ENCODE data around the gene SHISA4.
"Not testable (repeated sequence)": the region's sequence is repeated elsewhere in the genome, so short reads cannot be mapped to it uniquely, and the experiment has no call there.

SHISA4 gene

DNA sequence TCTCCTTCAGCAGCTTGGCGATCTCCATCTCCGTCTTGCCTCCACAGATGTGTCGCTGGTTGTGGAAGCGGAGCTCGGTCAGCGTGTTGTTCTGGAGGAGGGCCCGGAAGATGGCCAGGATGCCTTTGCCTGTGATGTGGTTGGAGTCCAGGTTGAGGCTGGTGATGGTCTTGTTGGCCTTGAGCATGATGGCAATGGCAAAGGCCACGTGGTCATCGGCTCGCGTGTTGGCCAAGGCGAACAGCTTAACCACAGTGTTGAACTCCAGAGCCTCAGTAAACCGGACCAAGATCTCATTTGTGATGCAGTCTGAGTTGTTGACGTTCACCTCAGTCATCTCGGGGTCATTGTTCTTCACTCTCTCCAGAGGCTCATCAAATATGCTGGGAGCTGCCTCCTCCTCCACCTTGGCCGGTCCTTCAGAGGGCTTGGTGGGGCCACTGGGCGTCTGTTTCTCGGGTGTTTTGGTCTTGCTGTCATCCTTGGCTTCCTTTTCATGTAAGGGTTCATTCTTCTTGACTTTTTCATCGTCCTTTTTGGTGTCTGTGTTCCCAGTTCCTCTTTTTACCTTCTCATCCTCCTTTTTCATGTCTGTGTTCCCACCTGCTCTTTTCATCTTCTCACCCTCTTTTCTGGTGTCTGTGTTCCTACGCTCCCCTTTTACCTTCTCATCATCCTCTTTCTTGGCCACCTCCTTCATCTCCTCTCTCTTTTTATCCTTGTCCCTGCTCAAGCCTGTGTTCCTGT, 11.2 kb downstream of the SHISA4 start:
- DNase-seq (ENCODE audit: low spot score) = no peak

DNA sequence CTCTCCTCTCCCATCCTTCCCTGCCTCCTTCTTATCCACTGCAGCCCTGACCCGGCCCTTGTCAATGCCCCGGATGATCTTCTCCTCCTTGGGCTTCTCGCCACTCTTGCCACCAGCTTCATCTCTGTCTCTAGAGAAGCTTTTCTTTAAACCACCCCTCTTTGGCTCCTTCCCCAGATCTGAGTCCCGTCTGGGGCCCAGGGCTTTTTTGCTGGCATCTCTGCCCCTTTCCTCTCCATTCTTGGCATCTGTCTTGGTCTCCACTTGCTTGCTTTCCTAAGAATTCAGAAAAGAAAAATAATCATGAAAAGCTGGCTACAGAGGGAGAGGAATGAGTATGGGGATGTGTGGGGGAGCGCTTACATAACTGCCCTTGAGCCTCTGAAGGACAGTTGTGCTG, 11.8 kb downstream of the SHISA4 start:
- no peak for DNase-seq (ENCODE audit: low spot score)

DNA sequence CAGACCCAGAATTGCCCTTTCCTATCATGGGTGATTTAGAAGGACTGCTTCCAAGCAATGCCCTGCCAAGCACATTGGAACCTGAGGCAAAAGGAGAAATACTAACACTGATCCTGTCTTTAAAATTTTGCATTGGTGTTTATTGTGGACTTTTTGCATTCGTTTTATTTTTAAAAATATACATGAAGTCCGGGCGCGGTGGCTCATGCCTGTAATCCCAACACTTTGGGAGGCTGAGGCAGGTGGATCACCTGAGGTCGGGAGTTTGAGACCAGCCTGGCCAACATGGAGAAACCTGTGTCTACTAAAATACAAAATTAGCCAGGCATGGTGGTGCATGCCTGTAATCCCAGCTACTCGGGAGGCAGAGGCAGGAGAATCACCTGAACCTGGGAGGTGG, 12.3 kb downstream of the SHISA4 start:
- not testable (repeated sequence) for DNase-seq (ENCODE audit: low spot score)

DNA sequence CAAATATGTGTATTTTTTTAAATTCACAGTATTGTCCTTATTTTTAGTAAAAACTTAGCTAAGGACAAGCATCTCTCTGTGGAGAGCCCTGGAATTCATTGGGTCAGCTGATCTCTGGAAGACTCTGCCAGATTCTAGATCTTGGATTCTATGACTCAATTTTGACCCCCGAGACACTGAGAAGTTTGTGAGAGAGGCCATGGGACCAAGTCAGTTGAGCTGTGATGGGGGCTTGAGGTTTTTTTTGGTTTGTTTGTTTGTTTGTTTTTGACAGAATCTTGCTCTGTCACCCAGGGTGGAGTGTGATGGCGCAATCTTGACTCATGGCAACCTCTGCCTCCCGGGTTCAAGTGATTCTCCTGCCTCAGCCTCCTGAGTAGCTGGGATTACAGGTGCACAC, 13.5 kb downstream of the SHISA4 start:
- peak; percentile 30 for DNase-seq (ENCODE audit: low spot score)

DNA sequence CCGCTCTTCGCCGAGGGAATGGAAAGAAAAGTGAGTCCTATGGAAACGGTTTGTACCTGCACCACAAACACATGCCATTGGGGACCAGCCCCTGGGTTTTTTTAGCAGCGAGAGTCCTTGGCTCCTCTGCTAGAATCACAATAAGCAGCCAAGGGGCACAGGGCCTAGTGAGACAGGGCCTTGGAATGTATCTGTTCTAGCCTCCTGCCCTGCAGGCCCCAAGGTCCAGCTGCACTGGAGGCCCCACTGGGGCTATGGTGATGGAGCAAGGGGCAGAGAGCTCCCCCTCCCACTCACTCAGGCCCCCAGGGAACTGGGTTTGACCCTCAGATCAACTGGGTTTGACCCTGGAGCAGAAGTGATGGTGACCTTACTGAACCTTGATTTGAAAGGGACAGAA, 14.4 kb downstream of the SHISA4 start:
- peak; percentile 63 for DNase-seq (ENCODE audit: low spot score)

DNA sequence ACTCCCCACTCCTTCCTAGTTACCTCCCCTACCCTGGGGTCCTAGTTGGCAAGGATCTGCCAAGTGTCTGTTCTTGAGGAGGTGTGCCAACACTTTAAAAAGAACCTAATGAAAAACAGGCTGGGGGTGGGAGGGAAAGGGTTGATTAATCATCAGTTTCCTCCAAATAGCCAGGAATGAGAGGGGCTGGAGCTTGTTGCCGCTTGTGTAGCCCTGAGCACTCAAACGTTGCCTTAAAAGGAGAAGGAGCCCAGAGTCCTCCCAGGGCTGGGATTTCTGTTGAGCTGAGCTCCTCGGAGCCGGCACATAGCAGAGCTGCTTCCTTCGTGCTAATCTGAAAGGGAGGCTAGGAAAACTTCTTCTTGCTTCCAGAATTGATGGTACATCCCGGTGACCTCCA, 15.9 kb downstream of the SHISA4 start:
- DNase-seq (ENCODE audit: low spot score) = peak; percentile 77

DNA sequence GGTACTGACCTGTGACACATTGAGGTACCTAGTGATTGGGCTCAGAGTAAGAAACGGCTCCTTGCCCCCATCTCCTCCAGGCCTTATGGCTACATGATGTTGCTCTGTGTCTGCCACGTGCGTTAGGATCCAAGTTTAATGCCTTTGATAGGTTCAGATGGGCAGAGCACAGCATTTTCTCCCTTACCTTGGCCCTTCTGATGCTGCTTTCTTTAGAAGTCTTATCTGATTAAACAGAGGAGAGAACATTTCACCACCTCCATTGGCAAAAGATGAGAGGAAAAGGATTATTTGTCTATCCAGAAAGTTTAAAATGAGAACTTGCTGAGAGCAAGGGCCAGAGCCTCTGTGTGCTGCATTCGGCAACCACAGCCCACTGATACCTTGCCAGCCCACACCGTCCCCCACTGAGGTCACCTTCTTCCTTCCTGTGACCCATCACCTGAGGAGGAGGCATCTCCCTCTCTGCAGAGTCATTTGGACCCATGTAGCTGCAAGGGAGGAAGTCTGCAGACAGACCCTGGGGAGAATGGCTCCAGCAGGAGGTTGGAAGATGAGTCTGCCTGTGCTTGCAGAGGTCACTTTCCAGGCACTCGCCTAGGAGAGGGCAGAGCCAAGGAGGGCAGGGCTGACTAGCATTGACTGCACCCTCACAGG, 16.7 kb downstream of the SHISA4 start:
- no peak for DNase-seq (ENCODE audit: low spot score)

DNA sequence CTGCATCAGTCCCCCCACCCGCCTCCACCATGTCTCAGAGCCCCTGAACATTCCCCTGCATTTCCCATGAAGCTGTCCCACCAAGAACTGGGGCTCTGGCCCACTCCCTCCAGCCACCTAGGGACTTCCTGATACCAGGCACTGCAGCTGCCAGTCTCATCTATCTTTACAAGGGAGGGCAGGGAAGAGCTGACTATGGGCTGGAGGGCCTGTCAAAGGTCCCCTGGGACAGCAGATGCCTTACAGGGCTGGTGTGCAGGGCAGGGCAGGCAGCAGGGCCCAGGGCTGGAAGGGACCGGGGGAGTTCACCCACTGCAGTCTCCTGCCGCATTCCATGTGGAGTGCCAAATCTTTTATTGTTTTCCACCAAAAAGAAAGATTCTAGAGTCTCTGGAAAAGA, 17.6 kb downstream of the SHISA4 start:
- no peak for DNase-seq (ENCODE audit: low spot score)

DNA sequence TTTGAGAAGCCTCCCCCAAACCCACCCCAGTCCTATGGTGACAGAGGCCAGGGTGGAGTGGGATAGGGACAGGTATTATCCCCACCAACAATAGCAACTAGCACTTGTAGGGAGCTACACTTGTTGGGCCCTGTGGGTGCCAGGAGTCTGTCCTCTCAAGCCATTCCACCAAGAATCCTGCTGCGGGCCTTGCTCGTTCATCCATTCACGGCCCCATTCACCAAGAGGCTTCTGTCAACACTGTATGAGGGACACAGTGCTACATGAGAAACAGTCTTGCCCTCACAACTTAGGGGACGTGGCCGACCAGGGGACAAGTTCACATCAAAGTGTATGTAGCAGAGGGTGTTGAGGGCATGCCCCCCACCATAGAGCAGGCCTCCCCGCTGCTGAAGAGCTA, 18.9 kb downstream of the SHISA4 start:
- no peak for DNase-seq (ENCODE audit: low spot score)

DNA sequence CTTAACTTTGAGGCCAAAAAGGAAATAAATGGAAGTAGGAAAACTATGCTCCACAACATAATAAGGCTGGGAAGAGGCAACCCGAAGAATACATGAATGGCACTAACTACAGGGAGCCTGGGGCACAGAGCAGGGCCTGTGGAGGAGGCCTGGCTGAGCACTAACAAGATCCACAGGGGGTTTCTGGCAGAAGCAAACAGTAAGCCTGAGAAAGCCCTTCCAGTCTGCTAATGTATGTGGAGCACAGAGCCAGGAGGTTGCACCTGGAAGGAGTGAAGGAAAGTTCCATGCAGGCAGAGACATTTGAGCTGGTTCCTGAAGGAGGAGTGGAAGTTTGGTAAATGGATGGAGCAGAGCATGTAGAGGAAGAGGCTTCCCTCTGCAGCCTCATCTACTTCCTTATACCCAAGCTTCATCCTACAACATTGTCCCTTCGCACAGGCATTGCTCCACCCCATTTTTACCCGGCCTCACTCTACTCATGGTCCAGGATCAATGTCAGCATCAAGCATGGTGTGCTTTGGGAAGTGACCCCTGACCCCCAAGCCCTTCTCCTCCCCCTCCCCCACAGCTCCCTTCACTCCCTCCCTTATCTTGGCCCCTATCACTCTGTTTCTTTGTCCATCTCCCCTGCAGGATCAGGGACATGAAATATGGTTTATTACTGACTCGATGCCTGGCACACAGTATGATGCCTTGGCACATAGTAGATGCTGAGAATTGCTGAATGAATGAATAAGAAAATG, 23.3 kb downstream of the SHISA4 start:
- DNase-seq (ENCODE audit: low spot score) = no peak

DNA sequence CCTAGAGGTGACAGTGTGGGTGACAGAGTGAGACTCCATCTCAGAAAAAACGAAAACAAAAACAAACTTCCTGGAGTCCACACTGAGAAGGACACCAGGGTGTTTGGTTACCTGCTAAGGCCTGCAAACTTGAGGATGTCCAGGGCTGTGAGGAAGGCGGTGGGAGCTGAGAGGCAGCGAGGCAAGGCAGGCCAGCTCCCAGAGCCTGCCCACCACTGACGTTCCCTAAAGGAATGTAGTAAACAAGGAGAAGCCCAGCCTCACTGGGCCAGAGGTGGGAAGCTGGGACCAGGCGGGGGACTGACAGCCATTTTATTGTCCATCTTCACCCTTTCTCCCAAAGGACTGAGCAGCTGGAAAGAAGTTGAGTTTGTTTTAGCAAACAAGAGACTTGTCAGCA, 24.1 kb downstream of the SHISA4 start:
- peak; percentile 65 for DNase-seq (ENCODE audit: low spot score)

DNA sequence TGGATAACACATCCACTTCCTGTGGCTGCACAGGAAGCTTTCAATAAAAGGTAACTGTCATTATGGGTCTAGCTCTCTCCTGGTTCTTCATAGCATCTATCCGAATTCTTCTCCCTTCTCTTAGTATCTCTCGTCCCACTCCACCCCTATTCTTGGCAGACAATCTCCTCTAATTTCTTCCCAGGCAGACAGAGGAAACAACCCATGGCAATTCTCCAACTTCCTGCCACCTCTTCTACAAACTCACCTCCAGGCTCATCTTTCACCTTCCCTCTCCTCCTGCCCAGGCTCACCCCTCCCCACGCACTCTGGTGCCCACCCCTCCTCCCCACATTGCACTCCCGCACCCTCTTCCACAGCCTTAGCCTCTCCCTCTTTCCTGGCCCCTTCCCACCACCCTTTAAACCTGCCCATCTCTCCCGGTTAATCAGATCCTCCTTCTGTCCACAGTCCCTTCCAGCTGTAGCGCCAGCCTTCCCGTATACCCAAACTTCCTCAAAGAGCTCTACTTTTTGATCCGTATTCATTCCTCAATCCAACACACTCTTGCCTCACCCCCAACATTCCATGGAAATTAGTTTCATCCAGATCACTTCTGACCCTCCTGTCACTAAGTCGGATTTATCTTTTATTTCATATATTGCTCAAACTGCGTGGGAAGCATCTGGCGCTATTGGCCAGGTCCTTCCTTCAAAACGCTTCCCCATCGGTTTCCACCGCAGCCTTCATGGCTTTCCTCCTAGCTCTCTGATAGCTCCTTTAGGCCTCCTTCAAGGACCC, 25.9 kb downstream of the SHISA4 start:
- DNase-seq (ENCODE audit: low spot score) = no peak

DNA sequence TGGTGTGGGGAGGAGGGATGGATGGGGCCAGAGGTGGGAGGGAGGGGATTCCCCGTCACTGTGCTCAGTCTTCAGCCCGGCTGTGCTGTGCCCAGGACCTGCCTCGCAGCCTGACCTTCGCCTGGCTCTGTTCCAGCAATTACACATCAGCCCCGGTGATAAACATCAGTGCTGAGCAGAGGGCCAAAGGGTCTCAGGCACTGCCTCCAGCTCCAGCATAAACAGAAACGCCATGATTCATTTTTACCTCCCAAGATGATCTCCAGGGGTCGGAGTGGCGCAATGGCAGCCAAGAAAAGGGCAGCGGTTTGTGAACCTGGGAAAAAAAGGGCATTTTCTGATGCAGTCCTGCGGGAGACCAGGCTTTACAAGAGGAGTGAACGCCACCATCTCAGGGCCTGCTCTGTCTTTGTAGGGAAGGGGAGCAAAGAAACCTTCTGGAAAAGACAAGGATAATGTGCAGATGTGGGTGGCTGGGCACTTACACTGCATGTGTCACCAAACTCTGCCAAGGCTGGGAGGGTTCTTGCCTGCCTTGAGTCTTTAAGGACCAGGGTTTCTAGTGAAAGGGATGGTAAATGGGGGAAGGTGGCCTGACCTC, 28.1 kb downstream of the SHISA4 start:
- DNase-seq (ENCODE audit: low spot score) = peak; percentile 76

DNA sequence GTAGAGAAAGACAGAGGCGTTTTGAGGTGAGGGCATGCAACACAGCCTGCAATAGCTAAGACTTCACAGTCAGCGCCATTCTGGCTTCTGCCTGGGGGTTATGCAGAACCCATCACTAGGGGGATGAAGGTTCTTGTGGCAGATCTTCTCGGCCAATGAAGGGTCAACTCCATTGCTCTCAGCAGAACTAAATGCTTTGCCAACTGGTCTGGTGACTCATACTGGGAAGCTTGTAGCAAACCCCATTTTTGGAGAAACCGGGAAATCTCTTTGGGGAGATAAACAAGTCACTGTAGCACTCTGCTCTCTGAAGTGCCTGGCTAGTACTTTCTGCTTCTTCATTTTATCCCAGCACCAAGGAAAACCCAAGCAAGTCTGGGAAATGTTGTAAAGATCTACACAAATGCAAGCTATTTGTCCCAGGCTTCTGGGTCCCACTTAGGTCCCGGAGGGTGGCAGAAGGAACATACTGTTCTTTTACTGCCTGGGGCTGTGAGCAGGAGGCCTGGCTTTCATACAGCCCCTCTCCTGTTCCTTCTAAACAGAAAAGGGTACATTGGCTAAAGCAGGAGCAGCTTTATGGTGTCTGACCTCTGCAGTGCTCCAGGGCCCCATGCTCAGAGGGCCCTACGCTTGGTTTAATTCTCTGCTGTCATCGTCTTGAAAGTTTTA, 28.8 kb downstream of the SHISA4 start:
- DNase-seq (ENCODE audit: low spot score) = peak; percentile 60

DNA sequence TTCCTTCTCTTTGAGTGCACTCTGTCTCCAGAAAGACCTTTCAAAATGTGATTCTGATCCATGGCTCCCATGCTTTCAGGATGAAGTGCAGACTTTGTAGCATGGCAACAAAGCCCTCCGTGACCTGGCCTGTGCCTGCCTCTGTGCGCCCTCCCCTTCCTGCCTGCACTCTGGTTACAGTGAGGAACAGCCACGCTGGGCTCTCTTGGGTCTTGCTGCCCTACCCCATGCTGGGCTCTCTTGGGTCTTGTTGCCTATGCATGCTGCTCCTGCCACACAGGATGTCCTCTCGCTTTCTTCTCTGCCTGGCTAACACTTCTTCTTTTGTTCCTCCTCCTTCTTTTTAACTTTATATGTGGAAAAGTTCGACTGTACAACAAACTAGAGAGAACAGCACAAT, 29.6 kb downstream of the SHISA4 start:
- no peak for DNase-seq (ENCODE audit: low spot score)

DNA sequence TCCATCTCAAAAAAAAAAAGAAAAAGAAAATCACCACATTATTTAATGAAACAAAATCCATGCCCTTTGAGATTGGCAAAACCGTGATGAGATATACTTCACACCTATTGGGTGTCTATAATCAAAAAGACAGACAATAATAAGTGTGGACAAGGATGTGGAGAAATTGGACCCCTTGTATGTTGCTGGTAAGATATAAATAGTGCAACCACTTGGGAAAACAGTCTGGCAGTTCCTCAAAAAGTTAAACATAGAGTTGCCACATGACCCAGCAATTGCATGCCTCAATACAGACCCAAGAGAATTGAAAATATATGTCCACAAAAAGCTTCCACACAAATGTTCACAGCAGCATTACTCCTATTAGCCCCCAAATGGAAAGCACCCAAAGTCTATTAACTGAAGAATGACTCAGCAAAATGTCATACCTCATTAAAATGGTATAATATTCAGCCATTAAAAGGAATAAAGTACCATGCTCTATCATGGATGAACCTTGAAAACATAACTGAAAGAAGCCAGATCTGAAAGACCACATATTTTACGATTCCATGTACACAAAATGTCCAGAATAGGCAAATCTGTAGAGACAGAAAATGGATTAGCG, 33.4 kb downstream of the SHISA4 start:
- no peak for DNase-seq (ENCODE audit: low spot score)

DNA sequence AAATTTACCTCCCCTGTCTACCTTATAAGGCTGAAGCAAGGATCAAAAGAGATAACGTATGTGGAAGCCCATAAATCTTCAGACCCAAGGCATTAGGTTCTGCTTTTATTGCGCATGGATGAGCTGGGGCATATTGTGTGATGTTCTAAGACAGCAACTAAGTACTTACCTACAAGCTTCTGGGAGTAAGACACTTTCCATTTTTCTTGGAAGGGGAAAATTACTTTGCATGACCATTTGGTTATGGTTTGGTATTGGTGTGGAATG, 36.5 kb downstream of the SHISA4 start:
- DNase-seq (ENCODE audit: low spot score) = no peak

DNA sequence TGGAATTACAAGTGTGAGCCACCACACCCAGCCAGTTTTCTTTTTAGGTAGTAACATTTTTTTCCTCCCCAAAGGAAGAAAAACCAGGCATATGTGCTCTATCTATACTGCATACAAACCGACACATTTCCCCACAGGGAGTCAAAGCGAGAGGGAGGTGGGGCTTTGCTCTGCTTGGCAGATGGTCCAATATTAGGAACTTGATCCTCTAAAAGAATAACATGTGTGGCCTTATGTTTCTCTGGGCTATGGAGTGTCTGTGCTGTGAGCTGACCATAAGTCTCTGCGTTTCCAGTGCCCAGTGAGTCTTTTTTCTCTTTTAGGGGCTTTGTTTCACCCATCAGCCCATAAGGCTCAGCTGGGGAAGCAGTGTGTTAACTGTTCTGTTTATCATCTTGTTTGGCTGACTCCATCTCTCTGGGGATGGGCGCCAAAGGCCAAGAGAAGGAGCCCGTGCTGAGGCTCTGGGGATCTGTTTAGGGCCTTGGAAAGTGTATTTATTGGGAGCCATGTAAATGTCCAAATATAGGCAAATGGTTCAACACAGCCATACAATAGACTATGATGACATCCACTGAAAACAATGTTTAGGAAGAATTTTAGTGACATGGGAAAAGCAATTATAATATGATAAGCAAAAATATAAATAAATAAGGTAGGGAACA, 37.4 kb downstream of the SHISA4 start:
- DNase-seq (ENCODE audit: low spot score) = no peak

DNA sequence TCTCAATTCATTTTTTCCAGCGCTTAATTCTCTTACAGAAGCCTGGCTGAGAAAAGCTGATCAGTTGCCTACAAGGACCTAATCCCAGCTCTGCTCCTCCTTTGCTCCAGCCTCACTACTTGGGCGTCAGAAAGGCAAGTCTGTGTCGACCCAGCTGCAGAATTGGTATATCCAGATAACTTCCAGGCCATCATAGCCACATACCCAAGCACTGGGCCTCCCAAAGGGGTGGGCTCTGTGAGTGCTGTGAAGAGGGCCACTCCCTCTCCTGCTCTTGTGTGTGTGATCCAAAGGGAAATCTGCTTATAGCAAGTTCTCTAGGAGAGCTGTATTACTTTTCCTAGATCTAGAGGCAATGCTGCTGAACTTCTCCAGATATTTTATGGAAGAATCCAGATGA, 39.6 kb downstream of the SHISA4 start:
- DNase-seq (ENCODE audit: low spot score) = no peak

DNA sequence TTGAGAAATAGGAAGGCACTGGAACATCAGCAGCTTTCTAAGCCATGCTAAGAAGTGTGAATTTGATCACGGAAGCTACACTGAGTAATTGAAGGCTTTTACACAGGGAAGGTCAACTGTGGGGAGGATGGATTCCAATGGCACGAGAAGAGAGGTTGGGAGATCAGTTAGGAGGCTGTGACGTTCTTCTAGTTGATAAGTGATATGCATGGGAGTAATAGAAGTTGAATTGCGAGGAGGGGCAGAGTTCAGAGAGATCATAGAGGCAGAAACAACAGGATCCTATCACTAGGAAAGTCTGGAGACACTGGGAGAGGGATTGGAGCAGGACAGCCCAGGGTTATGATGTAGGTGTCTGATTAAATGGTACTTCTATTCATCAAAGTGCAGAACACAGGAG, 41.4 kb downstream of the SHISA4 start:
- no peak for DNase-seq (ENCODE audit: low spot score)

DNA sequence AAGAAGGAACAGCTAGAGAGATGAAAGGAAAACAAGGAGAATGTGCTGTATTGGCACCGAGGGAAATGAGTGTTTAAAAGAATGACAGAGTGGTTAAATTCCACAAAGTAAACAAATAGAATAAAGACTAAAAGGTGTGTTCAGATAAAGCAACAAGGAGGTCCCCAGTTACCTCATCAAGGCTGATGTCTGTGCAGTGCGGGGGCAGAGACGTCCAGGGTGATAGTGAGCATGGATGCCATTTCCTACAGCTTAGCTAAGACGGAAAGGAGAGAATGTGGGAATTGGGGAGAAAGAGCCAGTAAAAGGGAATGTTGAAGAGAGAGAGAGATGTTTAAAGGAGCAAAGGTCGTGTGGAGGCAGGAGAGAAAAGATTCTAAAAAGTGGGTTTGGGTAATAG, 42.1 kb downstream of the SHISA4 start:
- no peak for DNase-seq (ENCODE audit: low spot score)

Data from AG08396 (cell line).